Omental fat pad (tissue), 4 donors: ENCODE results near the gene MAPK8IP2. TPM values are rescaled to one million over a fixed set of nuclear protein-coding genes. Genes with fewer than 3 reads are reported as not detected.

ENCODE experiments used
- ATAC-seq: fragments of 150-250 bp; one replicate; pipeline ENCODE4 v1.9.1; 2016; ENCODE audit warnings: mild to moderate bottlenecking, moderate library complexity; ENCODE audit not compliant: low FRiP score
- DNase-seq: peaks from one replicate; pipeline ENCODE4 v3.0.0-alpha.2; 2019; ENCODE audit warnings: low spot score
- total RNA-seq, 4 donors: library from RNA; depleted of rRNA; stranded (reverse); fragments of >200 nt; gene quantifications; one replicate each; pipeline ENCODE4 v1.1.0, GENCODE V29; 2016
- TF ChIP-seq, protein P1 (sequence below), 3 donors: fragments of 450-650 bp; IDR thresholded peaks; one replicate each; pipeline ENCODE4 v1.5.1; 2016 to 2017; ENCODE audit warnings: antibody characterized with exemption in 3 of 3, mild to moderate bottlenecking in 3 of 3, moderate library complexity in 2 of 3

The MAPK8IP2 gene
- total RNA-seq, 4 donors from 2014 or later, result 1.6 to 3.1 (median 2.4) TPM

- no peak for DNase-seq
- TF ChIP-seq, protein P1, sequence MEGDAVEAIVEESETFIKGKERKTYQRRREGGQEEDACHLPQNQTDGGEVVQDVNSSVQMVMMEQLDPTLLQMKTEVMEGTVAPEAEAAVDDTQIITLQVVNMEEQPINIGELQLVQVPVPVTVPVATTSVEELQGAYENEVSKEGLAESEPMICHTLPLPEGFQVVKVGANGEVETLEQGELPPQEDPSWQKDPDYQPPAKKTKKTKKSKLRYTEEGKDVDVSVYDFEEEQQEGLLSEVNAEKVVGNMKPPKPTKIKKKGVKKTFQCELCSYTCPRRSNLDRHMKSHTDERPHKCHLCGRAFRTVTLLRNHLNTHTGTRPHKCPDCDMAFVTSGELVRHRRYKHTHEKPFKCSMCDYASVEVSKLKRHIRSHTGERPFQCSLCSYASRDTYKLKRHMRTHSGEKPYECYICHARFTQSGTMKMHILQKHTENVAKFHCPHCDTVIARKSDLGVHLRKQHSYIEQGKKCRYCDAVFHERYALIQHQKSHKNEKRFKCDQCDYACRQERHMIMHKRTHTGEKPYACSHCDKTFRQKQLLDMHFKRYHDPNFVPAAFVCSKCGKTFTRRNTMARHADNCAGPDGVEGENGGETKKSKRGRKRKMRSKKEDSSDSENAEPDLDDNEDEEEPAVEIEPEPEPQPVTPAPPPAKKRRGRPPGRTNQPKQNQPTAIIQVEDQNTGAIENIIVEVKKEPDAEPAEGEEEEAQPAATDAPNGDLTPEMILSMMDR (IDR thresholded peaks at IDR 0.05), result no peak
- ATAC-seq, result no peak
Observed at GRCh38 chr22:50625131-50625567, 24.6 kb downstream of the MAPK8IP2 start.

DNA sequence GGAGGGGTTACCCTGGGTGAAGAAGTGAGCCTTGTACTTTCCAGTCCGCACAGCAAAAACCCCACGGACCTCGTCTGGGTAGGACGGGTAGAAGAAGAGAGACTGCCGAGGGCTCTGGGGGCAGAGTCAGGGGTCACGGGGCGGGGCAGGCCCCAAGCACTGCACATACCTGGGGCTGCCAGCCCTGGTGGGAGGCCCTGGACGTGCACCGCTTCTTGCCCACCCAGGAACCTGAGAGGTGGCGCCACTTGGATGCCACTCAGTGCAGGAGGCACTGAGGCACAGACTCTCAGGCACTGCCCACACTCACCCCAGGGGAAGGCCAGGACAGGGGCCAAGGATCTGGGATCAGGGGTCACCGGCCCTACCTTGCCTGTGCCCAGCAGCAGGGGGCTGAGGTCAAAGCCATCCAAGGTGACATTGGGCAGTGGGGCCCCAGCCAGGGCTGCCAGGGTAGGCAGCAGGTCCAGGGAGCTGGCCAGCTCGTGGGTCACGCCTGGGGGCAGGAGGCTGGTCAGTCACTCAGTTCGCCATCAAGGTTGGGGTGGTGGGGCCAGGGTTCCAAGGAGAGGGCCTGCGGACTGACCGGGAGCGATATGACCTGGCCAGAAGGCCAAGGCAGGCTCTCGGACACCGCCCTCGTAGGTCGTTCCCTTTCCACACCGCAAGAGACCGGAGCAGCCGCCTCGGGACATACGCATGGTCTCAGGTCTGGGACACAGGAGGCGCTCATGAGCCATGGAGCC is 25.1 kb downstream of the MAPK8IP2 start:
- TF ChIP-seq, protein P1 (IDR thresholded peaks at IDR 0.05), result no peak
- ATAC-seq, result no peak
- DNase-seq, result no peak

DNA sequence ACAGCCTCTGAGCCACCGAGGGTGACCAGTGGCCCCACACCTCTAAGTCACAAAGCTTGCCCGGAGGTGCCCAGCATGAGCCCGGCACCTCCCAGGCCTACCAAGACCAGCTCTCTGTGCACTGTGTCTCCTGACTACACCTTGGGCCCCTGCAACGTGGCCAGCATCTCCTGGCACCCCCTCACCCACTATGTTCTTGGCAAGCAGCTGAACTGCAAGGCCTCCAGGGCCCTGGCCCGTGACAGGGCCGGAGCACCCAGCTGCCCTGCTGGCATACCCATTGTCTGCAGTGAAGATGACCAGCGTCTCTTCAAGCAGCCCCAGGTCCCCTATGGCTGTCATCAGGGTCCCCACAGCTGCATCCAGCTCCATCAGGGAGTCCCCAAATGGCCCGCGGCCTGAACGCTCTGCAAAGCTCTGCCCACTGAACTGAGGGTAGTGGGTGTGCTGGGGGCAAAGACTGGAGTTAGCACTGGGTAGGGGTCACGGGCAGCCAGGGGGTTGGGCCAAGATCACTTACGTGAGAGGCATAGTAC is 25.8 kb downstream of the MAPK8IP2 start:
- TF ChIP-seq, protein P1 (IDR thresholded peaks at IDR 0.05), result no peak
- ATAC-seq, result no peak
- no peak for DNase-seq

DNA sequence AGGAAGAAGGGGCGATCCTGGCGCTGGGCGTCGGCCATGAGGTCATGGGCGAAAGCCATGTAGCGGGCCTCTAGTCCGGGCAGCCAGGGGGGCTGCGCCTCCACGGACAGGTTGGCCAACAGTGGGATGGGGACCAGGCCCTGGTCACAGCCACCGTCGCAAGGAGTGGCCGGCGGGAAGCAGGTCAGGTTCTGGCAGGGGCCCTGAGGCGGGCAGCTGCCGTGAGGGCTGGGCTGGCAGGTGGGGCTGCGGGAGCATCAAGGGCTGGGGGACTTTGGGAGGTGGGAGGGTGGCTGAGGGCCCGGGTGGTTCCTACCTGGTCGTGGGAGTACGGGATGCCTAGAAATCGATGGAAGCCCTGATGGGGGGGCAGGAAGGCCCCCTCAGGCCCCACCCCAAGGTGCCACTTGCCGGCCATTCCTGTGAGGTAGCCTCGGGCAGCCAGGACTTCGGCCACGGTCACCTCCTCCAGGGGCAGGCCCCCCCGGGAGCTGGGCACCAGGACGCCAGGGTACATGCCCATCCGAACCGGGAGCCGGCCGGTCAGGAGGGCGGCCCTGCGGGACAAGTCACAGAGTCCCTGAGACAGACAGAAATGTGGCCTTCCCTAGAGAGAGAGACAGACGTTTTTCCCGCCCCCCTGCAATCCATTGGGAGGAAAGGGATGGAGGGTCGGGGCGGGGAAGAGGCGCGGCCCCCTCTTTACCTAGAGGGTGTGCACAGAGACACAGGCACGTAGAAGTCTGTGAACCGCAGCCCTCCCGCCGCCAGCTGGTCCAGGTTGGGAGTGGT is 26.5 kb downstream of the MAPK8IP2 start:
- TF ChIP-seq, protein P1 (IDR thresholded peaks at IDR 0.05), result no peak
- no peak for DNase-seq
- peak; percentile 1 for ATAC-seq

DNA sequence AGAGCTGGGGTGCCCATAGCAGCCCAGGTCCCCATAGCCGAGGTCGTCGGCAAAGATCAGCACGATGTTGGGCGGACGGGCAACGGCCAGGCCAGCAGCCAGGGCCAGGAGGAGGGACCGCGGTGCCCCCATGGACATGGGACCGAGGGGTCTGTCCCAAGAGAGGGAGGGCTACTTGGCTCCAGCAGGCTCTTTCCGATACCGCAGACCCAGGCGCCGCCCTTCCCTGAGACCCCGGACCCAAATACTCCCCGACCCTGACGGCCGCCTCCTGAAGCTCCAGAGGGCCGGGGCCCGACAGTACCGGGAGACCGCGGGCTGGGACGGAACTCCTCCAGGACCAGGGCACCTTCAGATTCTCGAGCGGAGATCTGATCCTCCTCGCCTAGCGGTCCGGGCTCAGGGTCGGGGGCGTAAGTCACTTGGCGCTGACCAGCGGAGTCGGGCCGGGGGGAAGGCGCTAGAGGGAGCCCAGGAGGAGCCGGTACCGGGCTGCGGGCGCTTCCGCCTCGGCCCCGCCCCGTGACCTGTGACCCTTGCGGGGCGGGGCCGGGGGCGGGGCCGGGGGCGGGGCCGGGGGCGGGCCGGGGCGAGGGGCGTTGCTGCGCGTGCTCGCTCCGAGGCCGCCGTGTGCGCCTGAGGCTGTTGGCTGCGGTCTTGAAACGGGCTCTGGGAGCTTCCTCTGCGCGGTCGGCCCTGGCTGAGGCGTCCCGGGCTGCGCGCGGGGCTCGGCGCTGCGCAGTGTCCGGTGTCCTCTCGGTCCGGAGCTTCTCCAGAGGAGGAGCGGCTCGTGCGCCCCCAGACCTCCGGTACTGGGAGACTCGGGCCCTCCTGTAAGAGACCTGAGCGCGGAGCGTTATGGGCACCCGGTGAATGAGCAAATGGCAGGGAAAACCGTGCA is 27.3 kb downstream of the MAPK8IP2 start, which contains the start of gene ARSA:
Gene ARSA, minus strand, starts transcription at position 511 of the 901 bp plus-strand sequence. Its CDS starts 373 bp downstream, at position 138.
- no peak for DNase-seq
- TF ChIP-seq, protein P1 (IDR thresholded peaks at IDR 0.05), result no peak
- peak; percentile 90 for ATAC-seq

DNA sequence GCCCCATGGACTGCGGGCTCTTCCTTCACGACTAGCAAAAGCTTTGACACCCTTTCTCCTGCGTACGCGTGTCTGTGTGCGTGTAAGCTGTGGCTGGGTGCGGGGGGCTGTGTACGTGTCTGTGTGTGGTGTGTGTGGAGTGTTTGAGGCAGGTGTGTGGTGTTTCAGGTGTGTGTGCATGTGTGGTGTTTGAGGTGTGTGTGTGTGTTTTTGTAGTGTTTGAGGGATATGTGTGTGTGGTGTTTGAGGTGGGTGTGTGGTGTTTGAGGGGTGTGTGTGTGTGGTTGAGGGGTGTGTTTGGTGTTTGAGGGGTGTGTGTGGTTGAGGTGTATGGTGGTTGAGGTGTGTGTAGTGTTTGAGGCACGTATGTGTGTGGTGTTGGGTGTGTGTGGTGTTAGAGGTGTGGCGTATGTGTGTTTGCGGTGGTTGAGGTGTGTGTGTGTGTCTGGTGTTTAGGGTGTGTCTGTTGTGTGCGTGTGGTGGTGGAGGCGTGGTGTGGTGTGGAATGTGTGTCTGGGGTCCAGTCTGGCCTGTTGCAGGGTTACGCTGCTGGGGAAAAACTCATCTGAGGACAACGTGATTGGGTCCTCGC is 28.0 kb downstream of the MAPK8IP2 start:
- TF ChIP-seq, protein P1 (IDR thresholded peaks at IDR 0.05), result no peak
- DNase-seq, result no peak

More for the DNA sequence above, 28.0 kb downstream of the MAPK8IP2 start:
- ATAC-seq, result no peak
